PC-3 (cell line): Measurements from ENCODE around the gene DNAJA1. TPM values are rescaled to one million over a fixed set of nuclear protein-coding genes. Genes with fewer than 3 reads are reported as not detected.

Source experiments
- ATAC-seq: fragments of 200-7000 bp; cut with Tn5 transposase; 2 replicates; pipeline ENCODE4 v1.9.1; 2020; ENCODE audit warnings: mild to moderate bottlenecking, moderate library complexity
- BruUV-seq: library from RNA; stranded (reverse); fragments of 400-500 nt; replicated peaks from 2 replicates; lab custom pipeline; 2021; lab: Mats Ljungman, UMichigan
- CTCF ChIA-PET: fragments of 300-600 bp; sonication (Branson Sonifier 250); formaldehyde crosslinking; loops from one replicate; lab custom pipeline; 2022; ENCODE audit warnings: antibody characterized with exemption; lab: Charles Lee
- POLR2A ChIA-PET: fragments of 300-600 bp; sonication (Branson Sonifier 250); formaldehyde crosslinking; loops from one replicate; lab custom pipeline; 2022; ENCODE audit warnings: antibody characterized with exemption; ENCODE audit not compliant: unreplicated experiment; lab: Charles Lee
- DNase-seq: peaks from one replicate; pipeline ENCODE4 v3.0.0-alpha.2; 2015
- H2AFZ ChIP-seq: fragments of 300-600 bp; sonication (generic); 2 replicates; pipeline ENCODE4 v1.6.0; 2016; ENCODE audit warnings: antibody characterized with exemption, low read length
- H3F3A ChIP-seq: fragments of 300-600 bp; sonication (generic); one replicate; pipeline ENCODE4 v1.6.0; 2017; ENCODE audit warnings: antibody characterized with exemption, low read length, control low read depth, mild to moderate bottlenecking; ENCODE audit not compliant: unreplicated experiment
- H3K27ac ChIP-seq: fragments of 300-600 bp; sonication (generic); 2 replicates; pipeline ENCODE4 v1.5.1; 2016; ENCODE audit warnings: mild to moderate bottlenecking, low read length
- H3K27me3 ChIP-seq: fragments of 300-600 bp; sonication (generic); 2 replicates; pipeline ENCODE4 v1.6.1; 2016; ENCODE audit warnings: low read length, mixed read lengths
- H3K36me3 ChIP-seq: fragments of 300-600 bp; sonication (generic); 2 replicates; pipeline ENCODE4 v1.6.1; 2016; ENCODE audit warnings: low read depth, mixed run types, low read length, mixed read lengths
- H3K4me1 ChIP-seq: fragments of 300-600 bp; sonication (generic); 2 replicates; pipeline ENCODE4 v1.5.1; 2016; ENCODE audit warnings: low read length; ENCODE audit not compliant: insufficient read depth
- H3K4me2 ChIP-seq: fragments of 300-600 bp; sonication (generic); 2 replicates; pipeline ENCODE4 v1.6.0; 2016; ENCODE audit warnings: low read length
- H3K4me3 ChIP-seq: fragments of 300-600 bp; sonication (generic); 2 replicates; pipeline ENCODE4 v1.5.1; 2016; ENCODE audit warnings: mild to moderate bottlenecking, low read length, mixed read lengths
- H3K79me2 ChIP-seq: fragments of 300-600 bp; sonication (generic); 2 replicates; pipeline ENCODE4 v1.6.1; 2017; ENCODE audit warnings: low read length, mixed read lengths
- H3K9ac ChIP-seq: fragments of 300-600 bp; sonication (generic); 2 replicates; pipeline ENCODE4 v1.6.0; 2016; ENCODE audit warnings: mild to moderate bottlenecking, low read length
- H3K9me2 ChIP-seq: fragments of 300-600 bp; sonication (generic); replicated peaks from 2 replicates; pipeline ENCODE4 v1.6.1; 2016; ENCODE audit warnings: mixed run types, low read length, mixed read lengths
- H3K9me3 ChIP-seq: fragments of 300-600 bp; sonication (generic); 2 replicates; pipeline ENCODE4 v1.6.1; 2016; ENCODE audit warnings: low read length, mixed read lengths
- H4K20me1 ChIP-seq: fragments of 300-600 bp; sonication (generic); 2 replicates; pipeline ENCODE4 v1.6.1; 2016; ENCODE audit warnings: low read length, mixed read lengths
- EZH2 ChIP-seq: fragments of 300-600 bp; sonication (generic); IDR thresholded peaks from one replicate; pipeline ENCODE4 v1.6.1; 2017; ENCODE audit warnings: antibody characterized with exemption, mild to moderate bottlenecking, low read length; ENCODE audit not compliant: unreplicated experiment
- EZH2phosphoT487 ChIP-seq: fragments of 300-600 bp; sonication (generic); IDR thresholded peaks from 2 replicates; pipeline ENCODE4 v1.6.1; 2018; ENCODE audit warnings: mild to moderate bottlenecking, antibody characterized with exemption, low read length, borderline replicate concordance
- intact Hi-C: fragments of 100-400 bp; cut with micrococcal nuclease; formaldehyde crosslinking; loops from 2 replicates; pipeline ENCODE4 v1.9.0; 2023
- total RNA-seq: library from RNA; depleted of rRNA; stranded (reverse); fragments of >200 nt; gene quantifications from 2 replicates; pipeline ENCODE4 v1.2.3, GENCODE V29; 2014
- TF ChIP-seq, protein P1 (sequence below): fragments of 300-600 bp; sonication (generic); conservative IDR thresholded peaks from 2 replicates; pipeline ENCODE4 v1.5.1; 2017; ENCODE audit warnings: antibody characterized with exemption, low read depth, mild to moderate bottlenecking, low read length

DNAJA1 gene
- total RNA-seq, 1 experiment from 2014 or later = 109 TPM

- no peaks in the 10 kb centered on the region for H3K27me3 ChIP-seq
- no peaks in the 10 kb centered on the region for H3K9me2 ChIP-seq
- POLR2A ChIA-PET = no interaction called here
- H4K20me1 ChIP-seq = no peaks in the 10 kb centered on the region
- CTCF ChIA-PET = no interaction called here
- H3K36me3 ChIP-seq = peaks cover 12% of the 10 kb centered on the region
- DNase-seq (no peak), ATAC-seq (no peak)
- H3K4me2 ChIP-seq = no peak overlapping the region
- peaks cover 5% of the 10 kb centered on the region for H3F3A ChIP-seq
- peaks cover 3% of the 10 kb centered on the region; the same call in 1 of the 2 replicates for H3K4me1 ChIP-seq
- no TSS peak for BruUV-seq
- no peaks in the 10 kb centered on the region for H3K79me2 ChIP-seq
- intact Hi-C loops = no loop called here
- H3K9ac ChIP-seq = no peak overlapping the region
- H3K27ac ChIP-seq = no peak overlapping the region
- no peaks in the 10 kb centered on the region for H3K9me3 ChIP-seq
- no peak overlapping the region for H3K4me3 ChIP-seq
- TF ChIP-seq EZH2 (no peak), EZH2phosphoT487 (no peak)
- TF ChIP-seq, protein P1, sequence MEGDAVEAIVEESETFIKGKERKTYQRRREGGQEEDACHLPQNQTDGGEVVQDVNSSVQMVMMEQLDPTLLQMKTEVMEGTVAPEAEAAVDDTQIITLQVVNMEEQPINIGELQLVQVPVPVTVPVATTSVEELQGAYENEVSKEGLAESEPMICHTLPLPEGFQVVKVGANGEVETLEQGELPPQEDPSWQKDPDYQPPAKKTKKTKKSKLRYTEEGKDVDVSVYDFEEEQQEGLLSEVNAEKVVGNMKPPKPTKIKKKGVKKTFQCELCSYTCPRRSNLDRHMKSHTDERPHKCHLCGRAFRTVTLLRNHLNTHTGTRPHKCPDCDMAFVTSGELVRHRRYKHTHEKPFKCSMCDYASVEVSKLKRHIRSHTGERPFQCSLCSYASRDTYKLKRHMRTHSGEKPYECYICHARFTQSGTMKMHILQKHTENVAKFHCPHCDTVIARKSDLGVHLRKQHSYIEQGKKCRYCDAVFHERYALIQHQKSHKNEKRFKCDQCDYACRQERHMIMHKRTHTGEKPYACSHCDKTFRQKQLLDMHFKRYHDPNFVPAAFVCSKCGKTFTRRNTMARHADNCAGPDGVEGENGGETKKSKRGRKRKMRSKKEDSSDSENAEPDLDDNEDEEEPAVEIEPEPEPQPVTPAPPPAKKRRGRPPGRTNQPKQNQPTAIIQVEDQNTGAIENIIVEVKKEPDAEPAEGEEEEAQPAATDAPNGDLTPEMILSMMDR = no peak
- H2AFZ ChIP-seq = no peak overlapping the region
Measured at GRCh38 chr9:33049680-33050361, 24.7 kb downstream of the DNAJA1 start.

- BruUV-seq = no TSS peak
- Histone ChIP-seq H3K4me1 (no peaks in the 10 kb centered on the region), H3F3A (peaks cover under 1% of the 10 kb centered on the region), H3K79me2 (no peaks in the 10 kb centered on the region), H3K9me2 (no peaks in the 10 kb centered on the region), H3K27me3 (no peaks in the 10 kb centered on the region), H3K27ac (no peak overlapping the region), H2AFZ (no peak overlapping the region), H3K4me2 (no peak overlapping the region), H3K9me3 (no peaks in the 10 kb centered on the region), H4K20me1 (no peaks in the 10 kb centered on the region), H3K9ac (no peak overlapping the region), H3K36me3 (peaks cover 18% of the 10 kb centered on the region), H3K4me3 (no peak overlapping the region)
- no peak for ATAC-seq
- no peak for DNase-seq
- TF ChIP-seq EZH2 (no peak), EZH2phosphoT487 (no peak)
- TF ChIP-seq, protein P1 = no peak
- CTCF ChIA-PET = no interaction called here
- intact Hi-C loops = no loop called here
- POLR2A ChIA-PET = no interaction called here
Measured at GRCh38 chr9:33051144-33051543, 26.1 kb downstream of the DNAJA1 start.
